Ascending aorta (tissue), 2 donors: ENCODE results near the gene GZMM. TPM values are rescaled to one million over a fixed set of nuclear protein-coding genes. Genes with fewer than 3 reads are reported as not detected.

ENCODE experiments used
- DNase-seq, 2 donors: peaks; one replicate each; pipeline ENCODE4 v3.0.0-alpha.2; 2019; ENCODE audit warnings: low spot score in 2 of 2
- H3K27ac ChIP-seq, 2 donors: fragments of 200-600 bp; sonication (generic); one replicate each; pipeline ENCODE4 v1.5.1; 2016 to 2017; ENCODE audit warnings: mild to moderate bottlenecking in 1 of 2
- H3K27me3 ChIP-seq: fragments of 200-600 bp; sonication (generic); one replicate; pipeline ENCODE4 v1.5.1; 2017
- H3K36me3 ChIP-seq, 2 donors: fragments of 200-600 bp; sonication (generic); one replicate each; pipeline ENCODE4 v1.5.1; 2016
- H3K4me1 ChIP-seq, 2 donors: fragments of 200-600 bp; sonication (generic); one replicate each; pipeline ENCODE4 v1.5.1; 2016 to 2017; ENCODE audit warnings: mild to moderate bottlenecking in 1 of 2
- H3K4me3 ChIP-seq, 2 donors: fragments of 200-600 bp; sonication (generic); one replicate each; pipeline ENCODE4 v1.5.1; 2016 to 2017; ENCODE audit warnings: mild to moderate bottlenecking in 1 of 2
- H3K9me3 ChIP-seq, 2 donors: fragments of 200-600 bp; sonication (generic); one replicate each; pipeline ENCODE4 v1.5.1; 2016
- intact Hi-C: fragments of 100-400 bp; cut with DNase I; formaldehyde crosslinking; loops from one replicate; pipeline ENCODE4 v1.15.1; 2023
- total RNA-seq: library from RNA; depleted of rRNA; stranded (reverse); fragments of >200 nt; gene quantifications from one replicate; pipeline ENCODE4 v1.1.0, GENCODE V29; 2016
- TF ChIP-seq, protein P1 (sequence below), 3 experiments: fragments of 200-600 bp in 2 of 3; fragments of 450-650 bp in 1 of 3; sonication (generic) in 2 of 3; IDR thresholded peaks; one replicate each; pipeline ENCODE4 v1.5.1; 2016 to 2019; ENCODE audit warnings: antibody characterized with exemption in 3 of 3, mild to moderate bottlenecking in 1 of 3, moderate library complexity in 1 of 3

GZMM gene
- total RNA-seq, 1 donor from 2014 or later: not detected

DNA sequence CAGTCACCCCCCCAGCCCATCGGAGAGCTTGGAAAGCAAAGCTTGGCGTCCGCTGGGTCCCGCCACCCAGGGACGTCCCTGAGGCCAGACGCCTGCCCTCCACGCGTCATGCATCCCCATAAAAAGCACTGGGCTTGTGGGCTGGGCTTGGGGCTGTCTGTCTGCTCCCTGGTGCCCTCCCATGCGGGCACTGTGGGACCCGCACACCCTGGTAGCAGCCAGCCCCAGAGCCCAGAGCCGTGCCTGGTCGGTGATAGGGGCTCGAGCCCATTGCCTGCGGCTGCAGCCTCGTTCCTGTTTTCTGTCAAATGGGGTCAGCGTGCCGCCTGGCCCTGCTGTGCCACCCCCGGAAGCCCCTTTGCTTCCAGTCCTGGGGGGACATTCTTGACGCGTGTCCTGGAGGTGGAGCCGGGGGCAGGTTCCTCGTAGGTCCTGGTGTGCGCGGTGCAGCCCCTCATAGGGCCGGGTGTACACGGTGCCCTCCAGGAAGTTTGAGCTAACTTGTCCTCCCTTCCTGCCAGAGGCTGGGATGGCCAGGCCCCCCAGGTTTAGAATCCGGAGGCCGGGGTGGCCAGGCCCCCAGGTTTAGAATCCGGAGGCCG is 4.3 kb upstream of the GZMM start:
- no peak for DNase-seq
- TF ChIP-seq, protein P1, sequence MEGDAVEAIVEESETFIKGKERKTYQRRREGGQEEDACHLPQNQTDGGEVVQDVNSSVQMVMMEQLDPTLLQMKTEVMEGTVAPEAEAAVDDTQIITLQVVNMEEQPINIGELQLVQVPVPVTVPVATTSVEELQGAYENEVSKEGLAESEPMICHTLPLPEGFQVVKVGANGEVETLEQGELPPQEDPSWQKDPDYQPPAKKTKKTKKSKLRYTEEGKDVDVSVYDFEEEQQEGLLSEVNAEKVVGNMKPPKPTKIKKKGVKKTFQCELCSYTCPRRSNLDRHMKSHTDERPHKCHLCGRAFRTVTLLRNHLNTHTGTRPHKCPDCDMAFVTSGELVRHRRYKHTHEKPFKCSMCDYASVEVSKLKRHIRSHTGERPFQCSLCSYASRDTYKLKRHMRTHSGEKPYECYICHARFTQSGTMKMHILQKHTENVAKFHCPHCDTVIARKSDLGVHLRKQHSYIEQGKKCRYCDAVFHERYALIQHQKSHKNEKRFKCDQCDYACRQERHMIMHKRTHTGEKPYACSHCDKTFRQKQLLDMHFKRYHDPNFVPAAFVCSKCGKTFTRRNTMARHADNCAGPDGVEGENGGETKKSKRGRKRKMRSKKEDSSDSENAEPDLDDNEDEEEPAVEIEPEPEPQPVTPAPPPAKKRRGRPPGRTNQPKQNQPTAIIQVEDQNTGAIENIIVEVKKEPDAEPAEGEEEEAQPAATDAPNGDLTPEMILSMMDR (IDR thresholded peaks at IDR 0.05): no peak
- Histone ChIP-seq H3K4me3 (no peak overlapping the region), H3K4me1 (peaks cover 7 to 10% of the 10 kb centered on the region in 2 donors), H3K9me3 (no peaks in the 10 kb centered on the region), H3K36me3 (peaks cover 63 to 68% of the 10 kb centered on the region in 2 donors), H3K27me3 (no peaks in the 10 kb centered on the region), H3K27ac (no peak overlapping the region)
- intact Hi-C loops: no loop called here

DNA sequence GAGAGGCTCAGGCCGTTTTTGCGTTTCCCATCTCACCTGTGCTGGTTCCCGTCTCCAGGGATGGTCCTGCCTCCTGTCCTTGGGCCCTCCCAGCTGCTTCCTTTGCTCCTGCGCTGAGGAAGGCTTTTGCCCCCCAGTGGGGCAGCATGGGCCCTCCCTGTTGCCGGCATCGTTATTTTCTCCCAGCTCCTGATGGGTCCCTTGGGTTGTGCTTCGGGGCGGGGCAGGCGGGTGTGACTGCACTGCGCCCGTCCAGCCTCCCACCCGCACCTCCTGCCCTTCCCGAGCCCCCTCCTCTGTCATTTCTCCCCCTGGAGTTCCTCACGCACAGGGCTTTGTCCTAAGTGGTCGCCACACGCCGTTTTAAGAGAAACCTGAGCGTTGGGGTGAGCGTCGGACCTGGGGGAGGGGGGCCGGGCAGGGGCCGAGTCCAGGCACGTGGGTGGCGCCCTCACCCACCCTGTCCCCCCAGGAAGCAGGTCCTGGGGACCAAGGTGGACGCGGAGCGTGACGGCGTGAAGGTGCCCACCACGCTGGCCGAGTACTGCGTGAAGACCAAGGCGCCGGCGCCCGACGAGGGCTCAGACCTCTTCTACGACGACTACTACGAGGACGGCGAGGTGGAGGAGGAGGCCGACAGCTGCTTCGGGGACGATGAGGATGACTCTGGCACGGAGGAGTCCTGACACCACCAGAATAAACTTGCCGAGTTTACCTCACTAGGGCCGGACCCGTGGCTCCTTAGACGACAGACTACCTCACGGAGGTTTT is 2.8 kb upstream of the GZMM start:
- Histone ChIP-seq H3K27me3 (no peaks in the 10 kb centered on the region), H3K4me3 (no peak overlapping the region), H3K4me1 (no peaks in the 10 kb centered on the region), H3K27ac (no peak overlapping the region), H3K36me3 (peaks cover 52 to 58% of the 10 kb centered on the region in 2 donors), H3K9me3 (no peaks in the 10 kb centered on the region)
- DNase-seq: no peak
- intact Hi-C loops: no loop called here
- TF ChIP-seq, protein P1 (IDR thresholded peaks at IDR 0.05): no peak

DNA sequence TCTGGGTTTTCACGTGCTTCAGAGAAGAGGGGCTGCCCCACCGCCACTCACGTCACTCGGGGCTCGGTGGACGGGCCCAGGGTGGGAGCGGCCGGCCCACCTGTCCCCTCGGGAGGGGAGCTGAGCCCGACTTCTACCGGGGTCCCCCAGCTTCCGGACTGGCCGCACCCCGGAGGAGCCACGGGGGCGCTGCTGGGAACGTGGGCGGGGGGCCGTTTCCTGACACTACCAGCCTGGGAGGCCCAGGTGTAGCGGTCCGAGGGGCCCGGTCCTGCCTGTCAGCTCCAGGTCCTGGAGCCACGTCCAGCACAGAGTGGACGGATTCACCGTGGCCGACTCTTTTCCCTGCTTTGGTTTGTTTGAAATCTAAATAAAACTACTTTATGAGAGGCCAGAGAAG is 2.2 kb upstream of the GZMM start:
- Histone ChIP-seq H3K4me3 (no peak overlapping the region), H3K9me3 (no peaks in the 10 kb centered on the region), H3K27ac (no peak overlapping the region), H3K36me3 (peaks cover 45 to 51% of the 10 kb centered on the region in 2 donors), H3K27me3 (no peaks in the 10 kb centered on the region), H3K4me1 (no peaks in the 10 kb centered on the region)
- intact Hi-C loops: no loop called here
- TF ChIP-seq, protein P1 (IDR thresholded peaks at IDR 0.05): no peak
- DNase-seq: no peak

DNA sequence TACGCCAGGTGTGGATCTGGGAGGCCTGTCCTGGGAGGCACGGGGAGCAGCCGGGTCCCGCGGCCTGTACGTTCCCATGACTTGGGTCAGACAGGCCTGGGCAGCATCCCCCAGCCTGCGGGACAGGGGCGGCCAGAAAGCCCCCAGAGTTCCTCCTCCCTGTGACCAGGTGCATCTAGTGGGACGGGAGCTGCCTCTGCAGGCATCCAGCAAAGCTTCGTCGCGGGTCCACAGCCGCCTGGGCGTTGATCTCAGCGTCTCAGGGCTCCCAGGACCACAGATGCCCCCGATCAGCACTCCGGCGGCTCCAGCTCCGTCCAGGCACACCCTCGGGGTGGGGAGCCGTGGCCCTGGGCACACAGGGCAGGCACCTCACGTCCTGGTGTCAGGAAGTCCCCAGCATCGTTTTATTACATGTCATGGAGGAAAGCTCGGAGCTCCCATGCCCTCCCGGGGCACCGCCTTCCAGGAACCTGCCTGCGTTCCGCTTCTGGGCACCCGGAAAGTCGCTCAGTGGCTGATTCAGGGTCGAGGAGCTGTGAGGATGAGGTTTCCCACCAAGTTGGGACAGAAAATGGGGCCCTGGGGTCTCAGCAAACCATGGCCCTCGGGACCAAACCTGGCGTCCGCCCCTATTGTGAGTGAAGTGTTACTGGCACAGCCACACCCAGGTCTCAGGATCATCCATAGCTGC is 1.5 kb upstream of the GZMM start:
- Histone ChIP-seq H3K4me1 (no peaks in the 10 kb centered on the region), H3K27me3 (no peaks in the 10 kb centered on the region), H3K4me3 (no peak overlapping the region), H3K36me3 (peaks cover 40 to 45% of the 10 kb centered on the region in 2 donors), H3K27ac (no peak overlapping the region), H3K9me3 (no peaks in the 10 kb centered on the region)
- TF ChIP-seq, protein P1 (IDR thresholded peaks at IDR 0.05): no peak
- intact Hi-C loops: no loop called here
- DNase-seq: no peak

DNA sequence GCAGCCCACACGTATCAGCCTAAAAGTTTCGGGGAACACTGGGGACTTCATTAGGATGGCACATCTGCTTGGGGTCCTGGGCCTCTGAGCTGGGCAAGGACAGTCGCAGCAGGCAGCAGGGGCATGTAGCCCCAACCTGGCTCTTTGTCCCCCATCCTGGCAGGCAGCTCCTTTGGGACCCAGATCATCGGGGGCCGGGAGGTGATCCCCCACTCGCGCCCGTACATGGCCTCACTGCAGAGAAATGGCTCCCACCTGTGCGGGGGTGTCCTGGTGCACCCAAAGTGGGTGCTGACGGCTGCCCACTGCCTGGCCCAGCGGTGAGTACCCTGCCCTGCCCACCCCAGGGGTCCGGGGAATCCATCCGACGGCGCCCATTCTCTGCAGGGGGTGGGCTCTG is 3.3 kb downstream of the GZMM start:
- intact Hi-C loops: no loop called here
- DNase-seq: no peak
- H3K36me3 ChIP-seq: peaks cover 4 to 8% of the 10 kb centered on the region in 2 donors
- no peak overlapping the region for H3K27ac ChIP-seq
- no peaks in the 10 kb centered on the region for H3K9me3 ChIP-seq
- no peaks in the 10 kb centered on the region for H3K4me1 ChIP-seq
- H3K4me3 ChIP-seq: no peak overlapping the region
- H3K27me3 ChIP-seq: no peaks in the 10 kb centered on the region
- TF ChIP-seq, protein P1 (IDR thresholded peaks at IDR 0.05): no peak
